ENCODE measurements around the gene CBR1. TPM values are rescaled to one million over a fixed set of nuclear protein-coding genes. Genes with fewer than 3 reads are reported as not detected.

CBR1 gene
- polyA plus RNA-seq, 3 donors = 36.9 to 114 (median 100) TPM

DNA sequence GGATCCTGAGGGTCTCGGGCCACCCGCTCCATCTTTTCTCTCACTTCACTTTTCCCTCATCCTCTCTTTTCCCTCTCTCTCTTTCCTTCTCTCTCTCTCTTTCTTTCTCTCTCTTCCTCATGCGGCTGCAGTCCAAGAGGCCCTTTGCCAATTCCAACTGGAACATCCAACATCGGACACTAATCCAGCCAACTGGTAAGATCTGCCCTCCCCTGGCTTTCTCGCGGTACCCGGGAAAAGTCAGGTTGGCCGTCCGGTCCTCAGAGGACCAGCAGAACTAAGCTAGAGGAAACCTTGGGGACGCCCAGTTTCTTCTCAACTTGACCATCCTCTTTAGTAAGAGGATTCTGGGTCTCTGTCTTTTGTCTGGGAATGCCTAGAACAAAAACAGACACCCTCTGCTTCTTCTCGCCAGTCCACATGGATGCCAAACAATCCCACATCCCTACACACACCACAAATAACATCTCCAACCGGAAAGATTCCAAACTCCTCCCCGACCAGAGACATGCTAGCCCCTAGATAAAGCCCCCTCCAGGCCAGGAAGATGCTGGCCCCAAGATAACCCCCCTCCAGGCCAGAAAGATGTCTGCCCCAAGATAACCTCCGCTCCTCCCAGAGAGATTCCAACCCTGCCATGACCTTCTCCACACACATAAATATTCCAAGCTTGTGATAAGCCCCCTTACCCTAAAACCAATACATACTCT, 6.3 kb upstream of the CBR1 start:
- Mint-ChIP-seq H3K9me3 (peaks cover 0 to 13% (median 2%) of the 10 kb centered on the region in 7 donors), H3K27me3 (ENCODE audit: low read depth in 3 of 3) (peaks cover 1 to 5% (median 4%) of the 10 kb centered on the region in 3 donors), H3K27ac (peak overlapping the region in 1 of 7 donors; percentile 11), H3K4me3 (no peak overlapping the region), H3K36me3 (peaks cover 2% of the 10 kb centered on the region in 2 donors), H3K4me1 (peaks cover 20% of the 10 kb centered on the region)
- Histone ChIP-seq H3K27ac (ENCODE audit: low read depth in 1 of 2, low read length in 2 of 2) (no peak overlapping the region), H3K4me2 (replicated peaks; ENCODE audit: extremely low read depth, low read length, poor library complexity, severe bottlenecking) (no peak overlapping the region), H3K27me3 (ENCODE audit: control insufficient read depth in 2 of 2, insufficient read depth in 2 of 2, low read length in 2 of 2) (no peaks in the 10 kb centered on the region), H3K4me3 (replicated peaks in 1 of 3; ENCODE audit: low read depth in 2 of 3, low read length in 3 of 3) (no peak overlapping the region), H2AFZ (ENCODE audit: insufficient read depth, low read depth, low read length, poor library complexity, severe bottlenecking) (no peak overlapping the region), H3K9me3 (replicated peaks in 1 of 2; ENCODE audit: control insufficient read depth in 1 of 2, insufficient read depth in 1 of 2, low read length in 2 of 2) (peaks cover 3 to 7% of the 10 kb centered on the region in 2 donors), H3K9ac (ENCODE audit: insufficient read depth, low read length, poor library complexity, severe bottlenecking) (no peak overlapping the region), H3K4me1 (ENCODE audit: control insufficient read depth in 1 of 2, insufficient read depth in 2 of 2, low read length in 2 of 2) (peaks cover 21 to 31% of the 10 kb centered on the region in 2 donors), H4K20me1 (ENCODE audit: insufficient read depth, low read length) (no peaks in the 10 kb centered on the region), H3K79me2 (ENCODE audit: insufficient read depth, low read length) (no peaks in the 10 kb centered on the region), H3K36me3 (replicated peaks in 1 of 2; ENCODE audit: control insufficient read depth in 1 of 2, insufficient read depth in 2 of 2, low read length in 2 of 2) (peaks cover 0 to under 1% of the 10 kb centered on the region in 2 donors)
- DNase-seq = no peak
- TF ChIP-seq, protein P1, sequence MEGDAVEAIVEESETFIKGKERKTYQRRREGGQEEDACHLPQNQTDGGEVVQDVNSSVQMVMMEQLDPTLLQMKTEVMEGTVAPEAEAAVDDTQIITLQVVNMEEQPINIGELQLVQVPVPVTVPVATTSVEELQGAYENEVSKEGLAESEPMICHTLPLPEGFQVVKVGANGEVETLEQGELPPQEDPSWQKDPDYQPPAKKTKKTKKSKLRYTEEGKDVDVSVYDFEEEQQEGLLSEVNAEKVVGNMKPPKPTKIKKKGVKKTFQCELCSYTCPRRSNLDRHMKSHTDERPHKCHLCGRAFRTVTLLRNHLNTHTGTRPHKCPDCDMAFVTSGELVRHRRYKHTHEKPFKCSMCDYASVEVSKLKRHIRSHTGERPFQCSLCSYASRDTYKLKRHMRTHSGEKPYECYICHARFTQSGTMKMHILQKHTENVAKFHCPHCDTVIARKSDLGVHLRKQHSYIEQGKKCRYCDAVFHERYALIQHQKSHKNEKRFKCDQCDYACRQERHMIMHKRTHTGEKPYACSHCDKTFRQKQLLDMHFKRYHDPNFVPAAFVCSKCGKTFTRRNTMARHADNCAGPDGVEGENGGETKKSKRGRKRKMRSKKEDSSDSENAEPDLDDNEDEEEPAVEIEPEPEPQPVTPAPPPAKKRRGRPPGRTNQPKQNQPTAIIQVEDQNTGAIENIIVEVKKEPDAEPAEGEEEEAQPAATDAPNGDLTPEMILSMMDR (IDR thresholded peaks at IDR 0.05) = no peak
- intact Hi-C loops (cut with micrococcal nuclease) = loop anchor here (5.0 to 10.0 kb wide), 3 partner anchors 49 to 94 kb away; partner anchors contain the start of gene DOP1B (in 1 of the 2)
- WGBS (ENCODE audit: insufficient coverage) = 90% methylated on average over 8 of the region's 14 CpGs

DNA sequence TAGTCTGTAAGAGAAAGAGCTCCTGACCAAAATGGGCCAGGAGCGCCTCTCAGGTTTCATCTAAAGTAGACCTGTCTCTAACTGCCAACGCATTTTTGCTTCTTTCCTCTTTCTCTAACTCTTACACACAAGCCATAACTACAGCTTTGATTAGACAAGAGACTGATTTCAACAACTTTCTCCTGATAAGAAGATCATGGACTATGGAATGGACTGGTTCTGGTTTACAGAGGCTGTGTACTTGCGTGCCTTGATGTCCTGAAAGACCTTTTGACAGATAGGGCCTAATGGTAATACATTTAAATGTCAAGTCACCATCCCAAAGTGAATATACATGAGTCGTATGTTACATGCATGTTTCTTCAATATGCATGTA, 5.8 kb upstream of the CBR1 start:
- peaks cover 9 to 11% of the 10 kb centered on the region in 2 donors for H3K9me3 ChIP-seq (replicated peaks in 1 of 2; ENCODE audit: control insufficient read depth in 1 of 2, insufficient read depth in 1 of 2, low read length in 2 of 2)
- peaks cover 4% of the 10 kb centered on the region in 2 donors for H3K36me3 Mint-ChIP-seq
- no peaks in the 10 kb centered on the region for H3K79me2 ChIP-seq (ENCODE audit: insufficient read depth, low read length)
- H3K27me3 Mint-ChIP-seq (ENCODE audit: low read depth in 3 of 3) = peaks cover 1 to 8% (median 6%) of the 10 kb centered on the region in 3 donors
- peaks cover 5 to 19% (median 7%) of the 10 kb centered on the region in 7 donors for H3K9me3 Mint-ChIP-seq
- H2AFZ ChIP-seq (ENCODE audit: insufficient read depth, low read depth, low read length, poor library complexity, severe bottlenecking) = no peak overlapping the region
- intact Hi-C loops (cut with micrococcal nuclease) = loop anchor here (5.0 to 10.0 kb wide), 3 partner anchors 48 to 93 kb away; partner anchors contain the start of gene DOP1B (in 1 of the 2)
- H3K4me1 Mint-ChIP-seq = peaks cover 16% of the 10 kb centered on the region
- WGBS (ENCODE audit: insufficient coverage) = 100% methylated on average over 1 of the region's 4 CpGs
- H4K20me1 ChIP-seq (ENCODE audit: insufficient read depth, low read length) = no peaks in the 10 kb centered on the region
- no peak overlapping the region for H3K4me3 ChIP-seq (replicated peaks in 1 of 3; ENCODE audit: low read depth in 2 of 3, low read length in 3 of 3)
- H3K27ac ChIP-seq (ENCODE audit: low read depth in 1 of 2, low read length in 2 of 2) = no peak overlapping the region
- no peak overlapping the region for H3K9ac ChIP-seq (ENCODE audit: insufficient read depth, low read length, poor library complexity, severe bottlenecking)
- H3K36me3 ChIP-seq (replicated peaks in 1 of 2; ENCODE audit: control insufficient read depth in 1 of 2, insufficient read depth in 2 of 2, low read length in 2 of 2) = no peaks in the 10 kb centered on the region
- H3K4me1 ChIP-seq (ENCODE audit: control insufficient read depth in 1 of 2, insufficient read depth in 2 of 2, low read length in 2 of 2) = peaks cover 20 to 31% of the 10 kb centered on the region in 2 donors
- no peak overlapping the region for H3K4me2 ChIP-seq (replicated peaks; ENCODE audit: extremely low read depth, low read length, poor library complexity, severe bottlenecking)
- no peak for DNase-seq
- H3K27me3 ChIP-seq (ENCODE audit: control insufficient read depth in 2 of 2, insufficient read depth in 2 of 2, low read length in 2 of 2) = no peaks in the 10 kb centered on the region
- no peak overlapping the region for H3K4me3 Mint-ChIP-seq
- H3K27ac Mint-ChIP-seq = no peak overlapping the region
- TF ChIP-seq, protein P1 (IDR thresholded peaks at IDR 0.05) = no peak
